VCaP (cell line): ENCODE measurements around the gene ZNF93.
A peak's percentile ranks its signal among the peaks of the same experiment; 100 is the strongest.
"Not testable (repeated sequence)": the region's sequence is repeated elsewhere in the genome, so short reads cannot be mapped to it uniquely, and the experiment has no call there.

Experiments
- H3K27ac ChIP-seq: fragments of 450-650 bp; 2 replicates; pipeline ENCODE4 v1.5.1; 2017
- TF ChIP-seq, protein P1 (sequence below): fragments of 450-650 bp; conservative IDR thresholded peaks from 2 replicates; pipeline ENCODE4 v1.5.1; 2017; ENCODE audit warnings: mild to moderate bottlenecking, moderate library complexity

The ZNF93 gene

GRCh38 chr19:19873381-19873780, 27.4 kb upstream of the ZNF93 start:
- TF ChIP-seq, protein P1, sequence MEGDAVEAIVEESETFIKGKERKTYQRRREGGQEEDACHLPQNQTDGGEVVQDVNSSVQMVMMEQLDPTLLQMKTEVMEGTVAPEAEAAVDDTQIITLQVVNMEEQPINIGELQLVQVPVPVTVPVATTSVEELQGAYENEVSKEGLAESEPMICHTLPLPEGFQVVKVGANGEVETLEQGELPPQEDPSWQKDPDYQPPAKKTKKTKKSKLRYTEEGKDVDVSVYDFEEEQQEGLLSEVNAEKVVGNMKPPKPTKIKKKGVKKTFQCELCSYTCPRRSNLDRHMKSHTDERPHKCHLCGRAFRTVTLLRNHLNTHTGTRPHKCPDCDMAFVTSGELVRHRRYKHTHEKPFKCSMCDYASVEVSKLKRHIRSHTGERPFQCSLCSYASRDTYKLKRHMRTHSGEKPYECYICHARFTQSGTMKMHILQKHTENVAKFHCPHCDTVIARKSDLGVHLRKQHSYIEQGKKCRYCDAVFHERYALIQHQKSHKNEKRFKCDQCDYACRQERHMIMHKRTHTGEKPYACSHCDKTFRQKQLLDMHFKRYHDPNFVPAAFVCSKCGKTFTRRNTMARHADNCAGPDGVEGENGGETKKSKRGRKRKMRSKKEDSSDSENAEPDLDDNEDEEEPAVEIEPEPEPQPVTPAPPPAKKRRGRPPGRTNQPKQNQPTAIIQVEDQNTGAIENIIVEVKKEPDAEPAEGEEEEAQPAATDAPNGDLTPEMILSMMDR = no peak
- no peak overlapping the region for H3K27ac ChIP-seq

DNA sequence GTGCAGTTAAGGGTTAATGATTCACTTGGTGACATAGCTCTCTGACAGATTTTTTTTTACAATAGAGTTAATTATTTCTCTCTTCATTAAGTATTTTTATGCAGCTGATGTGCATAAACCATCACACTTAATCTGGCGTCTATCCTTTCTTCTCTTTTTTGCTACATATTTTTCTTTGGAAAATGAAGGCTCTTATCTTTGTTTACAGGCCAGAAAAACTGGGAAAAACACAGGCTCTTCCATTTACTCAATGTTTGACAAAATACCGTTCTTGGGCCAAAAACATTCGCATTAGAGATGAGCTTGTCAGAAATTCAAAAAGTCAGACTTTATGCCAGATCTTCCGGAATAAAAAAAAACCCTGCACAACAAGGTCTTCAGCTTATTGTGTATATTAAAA, 23.0 kb upstream of the ZNF93 start:
- TF ChIP-seq, protein P1 = no peak

GRCh38 chr19:19884583-19884982, 16.2 kb upstream of the ZNF93 start:
- no peak overlapping the region for H3K27ac ChIP-seq
- TF ChIP-seq, protein P1 = no peak

More for the DNA sequence above, 23.0 kb upstream of the ZNF93 start:
- H3K27ac ChIP-seq = no peak overlapping the region

DNA sequence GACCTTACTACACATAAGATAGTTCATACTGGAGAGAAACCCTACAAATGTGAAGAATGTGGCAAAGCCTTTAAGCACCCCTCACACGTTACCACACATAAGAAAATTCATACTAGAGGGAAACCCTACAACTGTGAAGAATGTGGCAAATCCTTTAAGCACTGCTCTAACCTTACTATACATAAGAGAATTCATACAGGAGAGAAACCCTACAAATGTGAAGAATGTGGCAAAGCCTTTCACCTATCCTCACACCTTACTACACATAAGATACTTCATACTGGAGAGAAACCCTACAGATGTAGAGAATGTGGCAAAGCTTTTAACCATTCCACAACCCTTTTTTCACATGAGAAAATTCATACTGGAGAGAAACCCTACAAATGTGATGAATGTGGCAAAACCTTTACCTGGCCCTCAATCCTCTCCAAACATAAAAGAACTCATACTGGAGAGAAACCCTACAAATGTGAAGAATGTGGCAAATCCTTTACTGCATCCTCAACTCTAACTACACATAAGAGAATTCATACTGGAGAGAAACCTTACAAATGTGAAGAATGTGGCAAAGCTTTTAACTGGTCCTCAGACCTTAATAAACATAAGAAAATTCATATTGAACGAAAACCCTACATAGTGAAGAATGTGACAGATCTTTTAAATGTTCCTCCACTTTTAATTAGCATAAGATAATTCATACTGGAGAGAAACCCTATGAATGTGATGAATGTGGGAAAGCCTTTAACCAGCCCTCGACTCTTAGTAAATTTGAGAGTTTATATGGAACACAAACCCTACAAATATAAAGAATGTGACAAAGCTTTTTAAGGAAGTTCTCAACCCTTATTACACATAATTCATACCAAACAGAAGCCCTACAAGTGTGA, 8.4 kb upstream of the ZNF93 start:
- H3K27ac ChIP-seq = not testable (repeated sequence)

- H3K27ac ChIP-seq = peak overlapping the region; percentile 84
- TF ChIP-seq, protein P1 = no peak
Measured at GRCh38 chr19:19900139-19900728, 512 bp upstream of the ZNF93 start.

DNA sequence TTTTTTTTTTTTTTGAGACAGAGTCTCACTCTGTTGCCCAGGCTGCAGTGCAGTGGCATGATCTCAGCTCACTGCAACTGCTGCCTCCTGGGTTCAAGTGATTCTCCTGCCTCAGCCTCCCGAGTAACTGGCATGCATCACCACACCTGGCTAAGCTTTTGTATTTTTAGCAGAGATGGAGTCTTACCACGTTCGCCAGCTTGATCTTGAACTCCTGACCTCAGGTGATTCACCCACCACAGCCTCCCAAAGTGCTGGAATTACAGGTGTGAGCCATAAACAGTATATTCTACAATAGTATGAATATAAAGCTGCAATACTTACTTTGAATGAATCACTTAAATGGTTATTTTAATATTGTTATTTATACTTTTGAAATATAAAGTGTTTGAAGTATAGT, 6.8 kb downstream of the ZNF93 start:
- not testable (repeated sequence) for H3K27ac ChIP-seq

- no peak overlapping the region for H3K27ac ChIP-seq
- TF ChIP-seq, protein P1 = no peak
Measured at GRCh38 chr19:19909654-19910053, 8.9 kb downstream of the ZNF93 start.

DNA sequence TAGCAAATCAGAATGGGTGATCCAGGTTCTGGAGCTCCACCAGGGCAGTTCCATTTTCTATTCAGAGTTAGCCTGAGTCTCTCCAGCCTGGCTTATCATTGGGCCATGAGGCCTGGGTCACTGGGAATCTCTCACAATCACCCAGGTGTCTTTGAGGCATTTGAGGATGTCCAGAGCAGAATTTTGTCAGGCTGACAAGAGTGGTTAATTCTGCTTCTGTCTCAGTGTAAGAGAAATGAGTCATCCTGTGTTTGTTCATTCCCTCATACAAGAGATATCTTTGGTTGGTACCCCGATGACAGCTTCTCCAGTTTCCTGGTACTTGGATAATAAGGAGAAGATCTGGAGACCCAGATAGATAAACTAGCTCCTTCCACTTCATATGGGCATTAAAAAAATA, 10.4 kb downstream of the ZNF93 start:
- TF ChIP-seq, protein P1 = no peak
- H3K27ac ChIP-seq = no peak overlapping the region
